ENCODE results near the gene ULK4. TPM values are rescaled to one million over a fixed set of nuclear protein-coding genes. Genes with fewer than 3 reads are reported as not detected.

The ULK4 gene
- polyA plus RNA-seq, 4 donors, result 1.1 to 2.8 (median 1.8) TPM

GRCh38 chr3:41907330-41908073, 54.4 kb downstream of the ULK4 start:
- no peak for FAIRE-seq

DNA sequence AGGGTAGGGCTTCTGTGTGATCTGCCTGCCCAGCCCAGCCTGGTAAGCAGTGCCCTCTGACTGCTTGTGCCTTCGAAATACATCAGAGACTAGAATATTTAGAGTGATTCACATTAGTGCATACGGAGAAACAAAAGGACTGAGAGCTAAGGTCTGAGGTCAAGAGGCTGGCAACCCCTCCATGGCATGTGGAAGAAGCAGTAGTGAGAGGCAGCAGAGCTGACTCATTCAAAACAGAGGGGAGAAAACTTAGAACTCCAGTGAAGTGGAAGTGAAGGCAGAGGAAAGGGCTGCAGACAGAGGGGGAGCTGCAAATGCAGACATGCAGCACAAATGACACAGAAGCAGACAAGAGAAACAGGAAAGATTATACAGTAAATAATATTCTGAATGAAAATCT, 61.6 kb downstream of the ULK4 start:
- DNase-seq (no peak), FAIRE-seq (no peak)
- Histone ChIP-seq H3K27ac (ENCODE audit: low read depth in 1 of 3, low read length in 2 of 3) (no peak overlapping the region), H3K4me1 (ENCODE audit: control insufficient read depth in 3 of 3, insufficient read depth in 2 of 3, low read depth in 1 of 3, low read length in 2 of 3) (no peaks in the 10 kb centered on the region), H3K9me3 (ENCODE audit: control insufficient read depth in 2 of 2, insufficient read depth in 1 of 2, low read depth in 1 of 2, low read length in 1 of 2) (no peaks in the 10 kb centered on the region), H3K27me3 (ENCODE audit: control insufficient read depth in 3 of 3, insufficient read depth in 3 of 3, low read length in 3 of 3) (no peaks in the 10 kb centered on the region), H3K36me3 (ENCODE audit: control insufficient read depth in 3 of 3, insufficient read depth in 2 of 3, low read depth in 1 of 3, low read length in 3 of 3) (peaks cover 0 to 8% (median 3%) of the 10 kb centered on the region in 3 donors), H3K4me3 (ENCODE audit: low read depth in 1 of 3, low read length in 3 of 3) (no peak overlapping the region)
- 64 to 87% (median 76%) methylated on average over 2 of the region's 2 CpGs for WGBS, 3 donors

More at GRCh38 chr3:41907330-41908073, 54.4 kb downstream of the ULK4 start:
- Histone ChIP-seq H3K4me3 (ENCODE audit: low read depth in 1 of 3, low read length in 3 of 3) (no peak overlapping the region), H3K27ac (ENCODE audit: low read depth in 1 of 3, low read length in 2 of 3) (no peak overlapping the region), H3K4me1 (ENCODE audit: control insufficient read depth in 3 of 3, insufficient read depth in 2 of 3, low read depth in 1 of 3, low read length in 2 of 3) (no peaks in the 10 kb centered on the region), H3K9me3 (ENCODE audit: control insufficient read depth in 2 of 2, insufficient read depth in 1 of 2, low read depth in 1 of 2, low read length in 1 of 2) (no peaks in the 10 kb centered on the region), H3K36me3 (ENCODE audit: control insufficient read depth in 3 of 3, insufficient read depth in 2 of 3, low read depth in 1 of 3, low read length in 3 of 3) (peaks cover 0 to 5% (median 0%) of the 10 kb centered on the region in 3 donors), H3K27me3 (ENCODE audit: control insufficient read depth in 3 of 3, insufficient read depth in 3 of 3, low read length in 3 of 3) (no peaks in the 10 kb centered on the region)
- DNase-seq, result no peak
- 87 to 92% (median 90%) methylated on average over 3 of the region's 3 CpGs for WGBS, 3 donors

GRCh38 chr3:41898631-41899030, 63.3 kb downstream of the ULK4 start:
- H3K4me3 ChIP-seq (ENCODE audit: low read depth in 1 of 3, low read length in 3 of 3), result no peak overlapping the region
- no peaks in the 10 kb centered on the region for H3K27me3 ChIP-seq (ENCODE audit: control insufficient read depth in 3 of 3, insufficient read depth in 3 of 3, low read length in 3 of 3)
- WGBS, 3 donors, result 79 to 92% (median 83%) methylated on average over 2 of the region's 2 CpGs
- no peaks in the 10 kb centered on the region for H3K9me3 ChIP-seq (ENCODE audit: control insufficient read depth in 2 of 2, insufficient read depth in 1 of 2, low read depth in 1 of 2, low read length in 1 of 2)
- FAIRE-seq (no peak), DNase-seq (no peak)
- H3K4me1 ChIP-seq (ENCODE audit: control insufficient read depth in 3 of 3, insufficient read depth in 2 of 3, low read depth in 1 of 3, low read length in 2 of 3), result no peaks in the 10 kb centered on the region
- no peak overlapping the region for H3K27ac ChIP-seq (ENCODE audit: low read depth in 1 of 3, low read length in 2 of 3)
- peaks cover 0 to 8% (median 3%) of the 10 kb centered on the region in 3 donors for H3K36me3 ChIP-seq (ENCODE audit: control insufficient read depth in 3 of 3, insufficient read depth in 2 of 3, low read depth in 1 of 3, low read length in 3 of 3)

- H3K4me1 ChIP-seq (ENCODE audit: control insufficient read depth in 3 of 3, insufficient read depth in 2 of 3, low read depth in 1 of 3, low read length in 2 of 3), result no peaks in the 10 kb centered on the region
- FAIRE-seq (no peak), DNase-seq (peak; percentile 52 to 60)
- no peaks in the 10 kb centered on the region for H3K36me3 ChIP-seq (ENCODE audit: control insufficient read depth in 3 of 3, insufficient read depth in 2 of 3, low read depth in 1 of 3, low read length in 3 of 3)
- no peaks in the 10 kb centered on the region for H3K9me3 ChIP-seq (ENCODE audit: control insufficient read depth in 2 of 2, insufficient read depth in 1 of 2, low read depth in 1 of 2, low read length in 1 of 2)
- H3K27me3 ChIP-seq (ENCODE audit: control insufficient read depth in 3 of 3, insufficient read depth in 3 of 3, low read length in 3 of 3), result no peaks in the 10 kb centered on the region
- WGBS, 3 donors, result 16 to 37% (median 33%) methylated on average over 1 of the region's 1 CpG
- H3K27ac ChIP-seq (ENCODE audit: low read depth in 1 of 3, low read length in 2 of 3), result no peak overlapping the region
- no peak overlapping the region for H3K4me3 ChIP-seq (ENCODE audit: low read depth in 1 of 3, low read length in 3 of 3)
Observed at GRCh38 chr3:41893977-41894376, 67.9 kb downstream of the ULK4 start.

DNA sequence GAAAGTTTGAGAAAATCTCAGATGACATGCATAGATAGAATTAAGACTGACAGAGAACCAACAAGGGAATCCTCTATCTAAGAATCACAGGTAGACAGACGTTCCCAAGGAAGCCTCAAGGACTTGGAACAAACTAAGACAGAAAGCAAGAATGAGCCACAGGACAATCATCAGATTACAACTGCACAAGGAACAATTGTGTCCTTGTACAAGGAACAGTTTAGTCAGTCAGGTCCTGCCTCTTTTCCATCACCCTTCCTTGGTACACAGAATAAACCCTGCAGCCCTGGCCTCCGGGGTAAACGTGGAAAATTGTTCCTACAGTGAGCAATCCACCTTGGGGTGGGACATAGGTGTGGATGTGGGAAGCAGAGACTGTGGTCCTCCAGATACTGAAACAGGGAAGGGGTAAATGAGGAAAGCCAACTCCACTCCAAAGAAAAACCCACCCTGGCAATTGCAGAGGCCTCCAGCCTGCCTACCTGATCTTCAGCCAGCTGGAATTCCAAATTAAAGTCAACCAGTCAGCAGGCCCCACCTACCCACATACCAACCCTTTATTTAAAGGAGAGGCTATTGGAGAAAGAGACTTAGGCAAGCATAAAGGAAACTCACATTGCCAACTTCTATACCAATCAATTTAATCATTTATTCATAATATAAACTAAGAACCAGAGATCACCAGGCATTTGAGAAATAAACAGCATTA, 73.4 kb downstream of the ULK4 start:
- Histone ChIP-seq H3K4me1 (ENCODE audit: control insufficient read depth in 3 of 3, insufficient read depth in 2 of 3, low read depth in 1 of 3, low read length in 2 of 3) (no peaks in the 10 kb centered on the region), H3K4me3 (ENCODE audit: low read depth in 1 of 3, low read length in 3 of 3) (no peak overlapping the region), H3K9me3 (ENCODE audit: control insufficient read depth in 2 of 2, insufficient read depth in 1 of 2, low read depth in 1 of 2, low read length in 1 of 2) (no peaks in the 10 kb centered on the region), H3K27ac (ENCODE audit: low read depth in 1 of 3, low read length in 2 of 3) (no peak overlapping the region), H3K36me3 (ENCODE audit: control insufficient read depth in 3 of 3, insufficient read depth in 2 of 3, low read depth in 1 of 3, low read length in 3 of 3) (no peaks in the 10 kb centered on the region), H3K27me3 (ENCODE audit: control insufficient read depth in 3 of 3, insufficient read depth in 3 of 3, low read length in 3 of 3) (no peaks in the 10 kb centered on the region)
- peak in 1 of 2 donors; percentile 4 for DNase-seq
- WGBS, 3 donors, result 20 to 38% (median 24%) methylated on average over 3 of the region's 3 CpGs
- FAIRE-seq, result no peak

DNA sequence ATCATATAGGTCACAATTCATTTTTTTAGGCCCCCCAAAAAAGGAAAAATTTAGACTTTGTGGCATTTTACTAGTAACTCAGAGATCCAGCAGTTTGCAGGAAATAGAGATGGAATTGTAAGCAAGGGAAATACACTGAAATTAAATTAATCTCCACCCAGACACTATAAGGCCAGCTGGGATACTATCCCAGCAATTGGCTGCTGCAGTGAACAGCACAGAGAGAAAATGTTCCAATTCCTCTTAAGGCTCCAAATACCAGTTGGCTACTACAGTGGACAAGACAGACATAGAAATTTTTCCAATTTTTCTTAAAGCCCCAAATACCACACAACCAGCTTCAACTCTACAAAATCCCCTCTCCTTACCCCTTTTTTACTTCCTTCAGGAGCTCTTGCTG, 78.9 kb downstream of the ULK4 start:
- no peaks in the 10 kb centered on the region for H3K9me3 ChIP-seq (ENCODE audit: control insufficient read depth in 2 of 2, insufficient read depth in 1 of 2, low read depth in 1 of 2, low read length in 1 of 2)
- no peaks in the 10 kb centered on the region for H3K27me3 ChIP-seq (ENCODE audit: control insufficient read depth in 3 of 3, insufficient read depth in 3 of 3, low read length in 3 of 3)
- H3K4me1 ChIP-seq (ENCODE audit: control insufficient read depth in 3 of 3, insufficient read depth in 2 of 3, low read depth in 1 of 3, low read length in 2 of 3), result no peaks in the 10 kb centered on the region
- DNase-seq (no peak), FAIRE-seq (no peak)
- no peak overlapping the region for H3K27ac ChIP-seq (ENCODE audit: low read depth in 1 of 3, low read length in 2 of 3)
- H3K4me3 ChIP-seq (ENCODE audit: low read depth in 1 of 3, low read length in 3 of 3), result no peak overlapping the region
- H3K36me3 ChIP-seq (ENCODE audit: control insufficient read depth in 3 of 3, insufficient read depth in 2 of 3, low read depth in 1 of 3, low read length in 3 of 3), result no peaks in the 10 kb centered on the region

GRCh38 chr3:41881233-41881821, 80.6 kb downstream of the ULK4 start:
- no peak overlapping the region for H3K4me3 ChIP-seq (ENCODE audit: low read depth in 1 of 3, low read length in 3 of 3)
- H3K9me3 ChIP-seq (ENCODE audit: control insufficient read depth in 2 of 2, insufficient read depth in 1 of 2, low read depth in 1 of 2, low read length in 1 of 2), result no peaks in the 10 kb centered on the region
- no peaks in the 10 kb centered on the region for H3K4me1 ChIP-seq (ENCODE audit: control insufficient read depth in 3 of 3, insufficient read depth in 2 of 3, low read depth in 1 of 3, low read length in 2 of 3)
- no peaks in the 10 kb centered on the region for H3K27me3 ChIP-seq (ENCODE audit: control insufficient read depth in 3 of 3, insufficient read depth in 3 of 3, low read length in 3 of 3)
- WGBS, 3 donors, result 52 to 61% (median 61%) methylated on average over 3 of the region's 3 CpGs
- no peaks in the 10 kb centered on the region for H3K36me3 ChIP-seq (ENCODE audit: control insufficient read depth in 3 of 3, insufficient read depth in 2 of 3, low read depth in 1 of 3, low read length in 3 of 3)
- DNase-seq (peak; percentile 57 to 66), FAIRE-seq (peak; percentile 92)
- H3K27ac ChIP-seq (ENCODE audit: low read depth in 1 of 3, low read length in 2 of 3), result no peak overlapping the region

- DNase-seq (no peak), FAIRE-seq (no peak)
- Histone ChIP-seq H3K36me3 (ENCODE audit: control insufficient read depth in 3 of 3, insufficient read depth in 2 of 3, low read depth in 1 of 3, low read length in 3 of 3) (no peaks in the 10 kb centered on the region), H3K9me3 (ENCODE audit: control insufficient read depth in 2 of 2, insufficient read depth in 1 of 2, low read depth in 1 of 2, low read length in 1 of 2) (no peaks in the 10 kb centered on the region), H3K4me3 (ENCODE audit: low read depth in 1 of 3, low read length in 3 of 3) (no peak overlapping the region), H3K27me3 (ENCODE audit: control insufficient read depth in 3 of 3, insufficient read depth in 3 of 3, low read length in 3 of 3) (no peaks in the 10 kb centered on the region), H3K4me1 (ENCODE audit: control insufficient read depth in 3 of 3, insufficient read depth in 2 of 3, low read depth in 1 of 3, low read length in 2 of 3) (no peaks in the 10 kb centered on the region), H3K27ac (ENCODE audit: low read depth in 1 of 3, low read length in 2 of 3) (no peak overlapping the region)
- WGBS, 3 donors, result 32 to 66% (median 58%) methylated on average over 2 of the region's 2 CpGs
Observed at GRCh38 chr3:41880387-41880786, 81.5 kb downstream of the ULK4 start.
